ENCODE data around the gene ERF.
"Not testable (repeated sequence)": the region's sequence is repeated elsewhere in the genome, so short reads cannot be mapped to it uniquely, and the experiment has no call there.

ERF gene

GRCh38 chr19:42257842-42258241 is 2.9 kb upstream of the ERF start:
- H3K36me3 ChIP-seq (ENCODE audit: control insufficient read depth in 1 of 2, insufficient read depth in 2 of 2, low read depth in 1 of 2, low read length in 2 of 2); H3K27ac ChIP-seq (ENCODE audit: low read length, poor library complexity, severe bottlenecking); H2AFZ ChIP-seq (ENCODE audit: low read depth, low read length); H3K14ac ChIP-seq (ENCODE audit: low read length in 2 of 2); H3K4ac ChIP-seq (ENCODE audit: low read depth in 1 of 2, low read length in 2 of 2); H2AK5ac ChIP-seq (ENCODE audit: low read length, severe bottlenecking); H3K79me1 ChIP-seq (replicated peaks; ENCODE audit: low read length, poor library complexity, severe bottlenecking); H3K4me2 ChIP-seq (ENCODE audit: low read length, poor library complexity, severe bottlenecking); DNase-seq; H2BK15ac ChIP-seq (ENCODE audit: low read depth, poor library complexity, severe bottlenecking); H3K9me3 ChIP-seq (ENCODE audit: control insufficient read depth, low read length); H4K91ac ChIP-seq (ENCODE audit: low read length); H2BK120ac ChIP-seq (ENCODE audit: low read depth, low read length); H3K27me3 ChIP-seq (ENCODE audit: control insufficient read depth in 1 of 2, insufficient read depth in 1 of 2, low read length in 2 of 2); H2BK12ac ChIP-seq (ENCODE audit: low read length in 2 of 2); H4K8ac ChIP-seq (ENCODE audit: low read length); H3K23ac ChIP-seq (ENCODE audit: low read length in 2 of 2); H3K4me3 ChIP-seq (ENCODE audit: insufficient read depth in 1 of 2, low read depth in 1 of 2, low read length in 2 of 2); H2BK5ac ChIP-seq (ENCODE audit: low read depth, low read length, poor library complexity, severe bottlenecking); H3K4me1 ChIP-seq (ENCODE audit: control insufficient read depth, insufficient read depth, low read depth, low read length); H3K9ac ChIP-seq (ENCODE audit: low read length); H3K18ac ChIP-seq (ENCODE audit: low read depth in 1 of 2, low read length in 2 of 2): not testable (repeated sequence)
- WGBS = 98% methylated on average over 3 of the region's 3 CpGs

- Histone ChIP-seq H3K27me3 (ENCODE audit: control insufficient read depth in 1 of 2, insufficient read depth in 1 of 2, low read length in 2 of 2) (no peaks in the 10 kb centered on the region), H2BK5ac (ENCODE audit: low read depth, low read length, poor library complexity, severe bottlenecking) (peak overlapping the region; percentile 88), H4K91ac (ENCODE audit: low read length) (peak overlapping the region; percentile 90), H3K4me1 (ENCODE audit: control insufficient read depth, insufficient read depth, low read depth, low read length) (peaks cover 24% of the 10 kb centered on the region), H2AK5ac (ENCODE audit: low read length, severe bottlenecking) (peak overlapping the region; percentile 65), H2AFZ (ENCODE audit: low read depth, low read length) (peak overlapping the region; percentile 61), H4K8ac (ENCODE audit: low read length) (peak overlapping the region; percentile 82), H3K9me3 (ENCODE audit: control insufficient read depth, low read length) (no peaks in the 10 kb centered on the region), H2BK12ac (ENCODE audit: low read length in 2 of 2) (peak overlapping the region in 1 of 2 experiments; percentile 84), H3K14ac (ENCODE audit: low read length in 2 of 2) (peak overlapping the region; percentile 59 to 95), H3K79me1 (replicated peaks; ENCODE audit: low read length, poor library complexity, severe bottlenecking) (peaks cover 4% of the 10 kb centered on the region), H3K23ac (ENCODE audit: low read length in 2 of 2) (peak overlapping the region in 1 of 2 experiments; percentile 23), H3K4me2 (ENCODE audit: low read length, poor library complexity, severe bottlenecking) (peak overlapping the region; percentile 100), H3K18ac (ENCODE audit: low read depth in 1 of 2, low read length in 2 of 2) (peak overlapping the region; percentile 96 to 98), H3K27ac (ENCODE audit: low read length, poor library complexity, severe bottlenecking) (peak overlapping the region; percentile 95), H3K4me3 (ENCODE audit: insufficient read depth in 1 of 2, low read depth in 1 of 2, low read length in 2 of 2) (peak overlapping the region; percentile 60 to 83), H3K9ac (ENCODE audit: low read length) (peak overlapping the region; percentile 91), H3K4ac (ENCODE audit: low read depth in 1 of 2, low read length in 2 of 2) (peak overlapping the region; percentile 77 to 98), H3K36me3 (ENCODE audit: control insufficient read depth in 1 of 2, insufficient read depth in 2 of 2, low read depth in 1 of 2, low read length in 2 of 2) (peaks cover 0 to 5% of the 10 kb centered on the region in 2 experiments), H2BK120ac (ENCODE audit: low read depth, low read length) (peak overlapping the region; percentile 89), H2BK15ac (ENCODE audit: low read depth, poor library complexity, severe bottlenecking) (peak overlapping the region; percentile 95)
- WGBS = 10% methylated on average over 38 of the region's 38 CpGs
- DNase-seq = peak; percentile 78
Measured at GRCh38 chr19:42255766-42256745, 1.1 kb upstream of the ERF start.

DNA sequence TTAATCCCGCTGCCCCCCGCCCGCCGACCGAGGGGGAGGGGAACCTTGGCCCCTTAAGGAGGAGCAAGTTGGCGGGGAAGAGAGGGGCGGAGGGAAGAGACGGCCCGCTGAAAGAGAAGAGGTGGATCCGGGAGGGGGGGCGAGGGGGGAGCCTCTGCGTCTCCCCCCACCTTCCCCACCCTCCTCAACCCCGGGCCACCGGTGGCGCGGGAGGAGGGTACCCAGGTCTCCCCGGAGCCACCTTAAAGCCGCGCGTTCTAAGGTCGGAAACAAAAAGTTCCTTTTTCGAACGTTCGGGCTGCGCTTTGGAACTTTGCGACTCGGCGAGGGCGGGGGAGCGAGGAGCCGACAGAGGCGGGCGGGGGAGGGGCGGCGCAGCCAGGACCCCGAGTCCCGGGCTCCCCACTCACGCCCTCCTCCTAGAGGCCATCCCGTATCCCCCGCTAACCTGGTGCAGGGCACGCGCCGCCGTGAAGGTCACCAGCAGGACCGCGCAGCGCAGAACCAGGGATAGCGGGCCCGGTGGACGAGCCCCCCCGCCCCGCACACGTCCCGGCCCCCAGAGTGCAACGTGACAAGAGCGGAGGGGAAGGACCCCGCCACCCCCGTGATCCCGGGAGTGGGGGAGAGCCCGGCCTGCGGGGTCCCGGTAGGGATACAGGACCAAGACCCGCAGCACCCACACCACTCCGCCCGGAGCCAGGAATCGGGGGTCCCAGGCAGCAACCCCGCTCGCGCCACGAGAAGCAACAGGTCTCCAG is 659 bp downstream of the ERF start:
- Histone ChIP-seq H3K9ac (ENCODE audit: low read length) (peak overlapping the region; percentile 97), H2BK120ac (ENCODE audit: low read depth, low read length) (peak overlapping the region; percentile 96), H2BK5ac (ENCODE audit: low read depth, low read length, poor library complexity, severe bottlenecking) (peak overlapping the region; percentile 74), H2BK15ac (ENCODE audit: low read depth, poor library complexity, severe bottlenecking) (peak overlapping the region; percentile 98), H3K27ac (ENCODE audit: low read length, poor library complexity, severe bottlenecking) (peak overlapping the region; percentile 93), H3K79me1 (replicated peaks; ENCODE audit: low read length, poor library complexity, severe bottlenecking) (peaks cover 4% of the 10 kb centered on the region), H3K14ac (ENCODE audit: low read length in 2 of 2) (peak overlapping the region; percentile 98 to 99), H3K23ac (ENCODE audit: low read length in 2 of 2) (peak overlapping the region; percentile 91 to 94), H3K18ac (ENCODE audit: low read depth in 1 of 2, low read length in 2 of 2) (peak overlapping the region; percentile 98 to 99), H2BK12ac (ENCODE audit: low read length in 2 of 2) (peak overlapping the region in 1 of 2 experiments; percentile 95), H2AFZ (ENCODE audit: low read depth, low read length) (no peak overlapping the region), H3K4me1 (ENCODE audit: control insufficient read depth, insufficient read depth, low read depth, low read length) (peaks cover 29% of the 10 kb centered on the region), H3K27me3 (ENCODE audit: control insufficient read depth in 1 of 2, insufficient read depth in 1 of 2, low read length in 2 of 2) (no peaks in the 10 kb centered on the region), H3K4me2 (ENCODE audit: low read length, poor library complexity, severe bottlenecking) (peak overlapping the region; percentile 60), H3K36me3 (ENCODE audit: control insufficient read depth in 1 of 2, insufficient read depth in 2 of 2, low read depth in 1 of 2, low read length in 2 of 2) (peaks cover 8 to 22% of the 10 kb centered on the region in 2 experiments), H3K9me3 (ENCODE audit: control insufficient read depth, low read length) (no peaks in the 10 kb centered on the region), H4K8ac (ENCODE audit: low read length) (peak overlapping the region; percentile 53), H3K4me3 (ENCODE audit: insufficient read depth in 1 of 2, low read depth in 1 of 2, low read length in 2 of 2) (peak overlapping the region; percentile 90 to 99), H3K4ac (ENCODE audit: low read depth in 1 of 2, low read length in 2 of 2) (peak overlapping the region; percentile 82 to 97), H2AK5ac (ENCODE audit: low read length, severe bottlenecking) (peak overlapping the region; percentile 50), H4K91ac (ENCODE audit: low read length) (peak overlapping the region; percentile 95)
- DNase-seq = peak; percentile 74
- 1% methylated on average over 47 of the region's 70 CpGs for WGBS

Measured in mesenchymal stem cell (in vitro differentiated cells and primary cell).